Endothelial cell of umbilical vein (primary cell): ENCODE measurements around the gene ILKAP. TPM values are rescaled to one million over a fixed set of nuclear protein-coding genes. Genes with fewer than 3 reads are reported as not detected.

Experiments
- BruUV-seq: library from RNA; stranded (reverse); fragments of 400-500 nt; replicated peaks from 2 replicates; lab custom pipeline; 2021; lab: Mats Ljungman, UMichigan
- CTCF ChIA-PET: fragments of 300-600, 350-600 bp; sonication (Branson Sonifier 250); formaldehyde crosslinking; loops from one replicate; lab custom pipeline; 2021; ENCODE audit warnings: antibody characterized with exemption, inconsistent platforms; lab: Charles Lee
- POLR2A ChIA-PET: fragments of 300-600, 350-600 bp; sonication (Branson Sonifier 250); formaldehyde crosslinking; loops from one replicate; lab custom pipeline; 2021; ENCODE audit warnings: antibody characterized with exemption, inconsistent platforms; lab: Charles Lee
- DNase-seq: peaks from one replicate; pipeline ENCODE4 v3.0.0-alpha.2; 2011; ENCODE audit warnings: low read depth, low spot score
- FAIRE-seq: peaks from 2 replicates; lab custom pipeline; 2011; peaks lifted over from hg19 to GRCh38; lab: Jason Lieb, UNC
- H2AFZ ChIP-seq: 2 replicates; pipeline ENCODE4 v1.6.0; 2012; ENCODE audit warnings: low read depth, low read length, control low read depth, inconsistent platforms
- H3K27ac ChIP-seq: 2 replicates; pipeline ENCODE4 v1.5.1; 2011; ENCODE audit warnings: low read depth, mild to moderate bottlenecking, control low read depth, low read length, moderate library complexity; ENCODE audit not compliant: insufficient read depth
- H3K27me3 ChIP-seq, 2 experiments: 2 replicates each; pipeline versions ENCODE4 v1.6.0 to v1.6.1; 2011; ENCODE audit warnings: low read length in 2 of 2, mixed read lengths in 1 of 2; ENCODE audit not compliant: control insufficient read depth in 2 of 2, insufficient read depth in 2 of 2
- H3K36me3 ChIP-seq, 2 experiments: 2 replicates in 1 of 2; 3 replicates in 1 of 2; pipeline ENCODE4 v1.5.1; 2011; ENCODE audit warnings: low read length in 2 of 2, mild to moderate bottlenecking in 1 of 2, moderate library complexity in 1 of 2; ENCODE audit not compliant: control insufficient read depth in 2 of 2, insufficient read depth in 2 of 2; ENCODE audit errors: extremely low read depth in 1 of 2
- H3K4me1 ChIP-seq: 3 replicates; pipeline ENCODE4 v1.5.1; 2011; ENCODE audit warnings: mild to moderate bottlenecking, low read length; ENCODE audit not compliant: control insufficient read depth, insufficient read depth; ENCODE audit errors: extremely low read depth
- H3K4me2 ChIP-seq: 2 replicates; pipeline ENCODE4 v1.6.1; 2011; ENCODE audit warnings: low read length, control low read depth, mixed read lengths; ENCODE audit not compliant: insufficient read depth
- H3K4me3 ChIP-seq, 3 experiments: fragments of 200-600 bp in 1 of 3; sonication (generic), shearing (Covaris generic) in 1 of 3; replicated peaks in 1 of 3; 2 replicates each; pipeline ENCODE4 v1.5.1; 2011 to 2016; ENCODE audit warnings: control low read depth in 3 of 3, low read length in 3 of 3, mild to moderate bottlenecking in 2 of 3, inconsistent platforms in 1 of 3, low read depth in 1 of 3, moderate library complexity in 1 of 3; ENCODE audit not compliant: insufficient read depth in 1 of 3
- H3K79me2 ChIP-seq: 2 replicates; pipeline ENCODE4 v1.6.0; 2012; ENCODE audit warnings: low read length, inconsistent platforms; ENCODE audit not compliant: control insufficient read depth, insufficient read depth
- H3K9ac ChIP-seq: replicated peaks from 2 replicates; pipeline ENCODE3; 2011; ENCODE audit warnings: low read length, control low read depth; ENCODE audit not compliant: insufficient read depth; ENCODE audit errors: extremely low read depth
- H3K9me1 ChIP-seq: replicated peaks from 3 replicates; pipeline ENCODE4 v1.6.0; 2011; ENCODE audit warnings: mild to moderate bottlenecking, low read length; ENCODE audit not compliant: control insufficient read depth, insufficient read depth; ENCODE audit errors: extremely low read depth
- H3K9me3 ChIP-seq: replicated peaks from 2 replicates; pipeline ENCODE4 v1.5.1; 2012; ENCODE audit warnings: low read length, inconsistent platforms; ENCODE audit not compliant: control insufficient read depth, insufficient read depth
- H4K20me1 ChIP-seq: replicated peaks from 2 replicates; pipeline ENCODE3; 2011; ENCODE audit warnings: mild to moderate bottlenecking, low read length; ENCODE audit not compliant: control insufficient read depth, insufficient read depth; ENCODE audit errors: extremely low read depth
- CTCF ChIP-seq, 2 donors: IDR thresholded peaks; 1 replicate in 1 of 2; 2 replicates in 1 of 2; pipeline ENCODE4 v1.5.1; 2011; ENCODE audit warnings: low read length in 2 of 2, mild to moderate bottlenecking in 2 of 2, moderate library complexity in 2 of 2, control low read depth in 1 of 2, inconsistent platforms in 1 of 2, low read depth in 1 of 2; ENCODE audit not compliant: insufficient read depth in 1 of 2; ENCODE audit errors: extremely low read depth in 1 of 2
- EZH2 ChIP-seq: IDR thresholded peaks from 2 replicates; pipeline ENCODE4 v1.6.1; 2012; ENCODE audit warnings: borderline replicate concordance, low read depth, mild to moderate bottlenecking, moderate library complexity, low read length, inconsistent platforms; ENCODE audit not compliant: severe bottlenecking
- FOS ChIP-seq: IDR thresholded peaks from 2 replicates; pipeline ENCODE4 v1.6.1; 2011; ENCODE audit warnings: mild to moderate bottlenecking, low read length, moderate library complexity, borderline replicate concordance; ENCODE audit not compliant: insufficient read depth
- JUN ChIP-seq: IDR thresholded peaks from 2 replicates; pipeline ENCODE4 v1.6.1; 2011; ENCODE audit warnings: borderline replicate concordance, low read depth; ENCODE audit not compliant: insufficient read length, insufficient read depth
- MAX ChIP-seq: IDR thresholded peaks from 2 replicates; pipeline ENCODE4 v1.6.1; 2011; ENCODE audit not compliant: insufficient read depth, insufficient read length
- MYC ChIP-seq: IDR thresholded peaks from one replicate; pipeline ENCODE4 v1.6.1; 2011; ENCODE audit warnings: mild to moderate bottlenecking, low read depth, low read length
- POLR2A ChIP-seq: IDR thresholded peaks from 2 replicates; pipeline ENCODE4 v1.6.1; 2012; ENCODE audit warnings: low read depth, mild to moderate bottlenecking, control low read depth, low read length
- POLR2AphosphoS5 ChIP-seq: IDR thresholded peaks from 2 replicates; pipeline ENCODE4 v1.6.1; 2012; ENCODE audit warnings: low read depth, mild to moderate bottlenecking, control low read depth, low read length, moderate library complexity; ENCODE audit not compliant: insufficient read depth
- dilution Hi-C: fragments of 300-500 bp; cut with MboI; formaldehyde crosslinking; loops from one replicate; pipeline ENCODE4 v1.15.0; 2019; ENCODE audit warnings: low sequenced_read_pairs; ENCODE audit not compliant: extremely low pct_ligation_motif_present
- intact Hi-C: fragments of 100-400 bp; cut with micrococcal nuclease; formaldehyde crosslinking; loops from one replicate; pipeline ENCODE4 v1.10.0; 2022
- polyA plus RNA-seq, 4 experiments: library from polyadenylated mRNA; depleted of rRNA in 3 of 4; stranded (reverse) in 3 of 4; unstranded in 1 of 4; fragments of >200 nt; gene quantifications; 2 replicates each; pipeline versions ENCODE4 v1.2.1 to v1.2.3, GENCODE V29; 2011 to 2012; ENCODE audit warnings: missing spikeins in 1 of 4
- total RNA-seq: library from RNA; stranded (reverse); gene quantifications from 2 replicates; pipeline ENCODE4 v1.2.3, GENCODE V29; 2021

ILKAP gene
- total and polyA plus RNA-seq, 2 donors (not counting 3 experiments of a cell fraction or from before 2014, with no cell fraction given) = 49.2 to 49.8 TPM

GRCh38 chr2:238167761-238168160, 35.7 kb downstream of the ILKAP start:
- Histone ChIP-seq H3K36me3 (peaks cover 8 to 9% of the 10 kb centered on the region in 2 experiments), H4K20me1 (no peaks in the 10 kb centered on the region), H3K9me3 (no peaks in the 10 kb centered on the region), H3K4me2 (no peak overlapping the region), H3K4me3 (no peak overlapping the region), H3K9me1 (no peaks in the 10 kb centered on the region), H2AFZ (no peak overlapping the region), H3K4me1 (peaks cover 29% of the 10 kb centered on the region), H3K79me2 (no peaks in the 10 kb centered on the region), H3K27ac (no peak overlapping the region), H3K27me3 (peaks cover 1 to 13% of the 10 kb centered on the region in 2 experiments), H3K9ac (no peak overlapping the region)
- no TSS peak for BruUV-seq
- FAIRE-seq = no peak
- ChIA-PET POLR2A (no interaction called here), CTCF (interaction anchor here (1.3 kb wide), 1 partner anchor 8 kb away, joined by 4 read pairs; the partner anchor contains the start of gene ERFE)
- no peak for DNase-seq
- intact Hi-C loops (no loop called here), dilution Hi-C loops (no loop called here)
- TF ChIP-seq EZH2 (no peak), POLR2A (no peak), JUN (no peak)

- Histone ChIP-seq H3K9me1 (no peaks in the 10 kb centered on the region), H3K27me3 (peaks cover 1 to 13% of the 10 kb centered on the region in 2 experiments), H3K79me2 (no peaks in the 10 kb centered on the region), H3K4me2 (no peak overlapping the region), H3K36me3 (peaks cover 8 to 9% of the 10 kb centered on the region in 2 experiments), H4K20me1 (no peaks in the 10 kb centered on the region), H3K4me1 (peaks cover 29% of the 10 kb centered on the region), H2AFZ (no peak overlapping the region), H3K9ac (no peak overlapping the region), H3K27ac (no peak overlapping the region), H3K9me3 (no peaks in the 10 kb centered on the region), H3K4me3 (no peak overlapping the region)
- dilution Hi-C loops (no loop called here), intact Hi-C loops (no loop called here)
- BruUV-seq = no TSS peak
- TF ChIP-seq MYC = no peak
- TF ChIP-seq JUN = no peak
- peak; percentile 39 for TF ChIP-seq POLR2A
- no peak for TF ChIP-seq MAX
- TF ChIP-seq FOS = no peak
- no peak for TF ChIP-seq EZH2
- no peak for TF ChIP-seq POLR2AphosphoS5
- TF ChIP-seq CTCF (IDR thresholded peaks at IDR 0.05; ENCODE audit: extremely low read depth in 1 of 2, insufficient read depth in 1 of 2, low read depth in 1 of 2, low read length in 2 of 2) = no peak
- CTCF ChIA-PET = interaction anchor here (1.3 kb wide), 1 partner anchor 8 kb away, joined by 4 read pairs; the partner anchor contains the start of gene ERFE
- POLR2A ChIA-PET = no interaction called here
- no peak for FAIRE-seq
- no peak for DNase-seq
Measured at GRCh38 chr2:238167344-238167715, 36.2 kb downstream of the ILKAP start.
